Tibial nerve (tissue), 3 donors: ENCODE measurements around the gene NDRG3.

ENCODE experiments used
- CTCF ChIP-seq, 5 experiments: fragments of 200-600 bp in 3 of 5; fragments of 450-650 bp in 2 of 5; sonication (generic) in 3 of 5; IDR thresholded peaks; one replicate each; pipeline ENCODE4 v1.5.1; 2016 to 2019; ENCODE audit warnings: antibody characterized with exemption in 5 of 5, mild to moderate bottlenecking in 3 of 5, moderate library complexity in 2 of 5
- POLR2A ChIP-seq, 2 donors: fragments of 450-650 bp; IDR thresholded peaks; one replicate each; pipeline ENCODE4 v1.6.1; 2017; ENCODE audit warnings: antibody characterized with exemption in 2 of 2, mild to moderate bottlenecking in 2 of 2, moderate library complexity in 2 of 2

- no peak for TF ChIP-seq POLR2A (IDR thresholded peaks at IDR 0.05)
- no peak for TF ChIP-seq CTCF (IDR thresholded peaks at IDR 0.05)
Measured at GRCh38 chr20:36744243-36744642, 1.6 kb downstream of the NDRG3 start.
